Fibroblast of lung (primary cell): Measurements from ENCODE around the gene NAV3. TPM values are rescaled to one million over a fixed set of nuclear protein-coding genes. Genes with fewer than 3 reads are reported as not detected.

Source experiments
- DNase-seq, 2 donors: peaks; one replicate each; pipeline versions ENCODE4 v3.0.0 to v3.0.0-alpha.2; 2010; ENCODE audit warnings: low read depth in 2 of 2
- H2AFZ ChIP-seq: 2 replicates; pipeline ENCODE4 v1.5.1; 2012; ENCODE audit warnings: low read length, control low read depth, inconsistent platforms
- H3K27ac ChIP-seq: 2 replicates; pipeline ENCODE4 v1.5.1; 2011; ENCODE audit warnings: low read length, control low read depth; ENCODE audit not compliant: insufficient read depth
- H3K27me3 ChIP-seq: 2 replicates; pipeline ENCODE4 v1.5.1; 2011; ENCODE audit warnings: mild to moderate bottlenecking, low read length; ENCODE audit not compliant: control insufficient read depth, insufficient read depth
- H3K36me3 ChIP-seq: 2 replicates; pipeline ENCODE4 v1.5.1; 2011; ENCODE audit warnings: low read length; ENCODE audit not compliant: control insufficient read depth, insufficient read depth
- H3K4me1 ChIP-seq: 2 replicates; pipeline ENCODE4 v1.5.1; 2011; ENCODE audit warnings: low read length; ENCODE audit not compliant: control insufficient read depth, insufficient read depth; ENCODE audit errors: extremely low read depth
- H3K4me2 ChIP-seq: 2 replicates; pipeline ENCODE4 v1.5.1; 2011; ENCODE audit warnings: low read length, control low read depth; ENCODE audit not compliant: insufficient read depth; ENCODE audit errors: extremely low read depth
- H3K4me3 ChIP-seq, 4 experiments: fragments of 200-600 bp in 1 of 4; sonication (generic) in 1 of 4; replicated peaks in 1 of 4; 2 replicates each; pipeline ENCODE4 v1.5.1; 2011 to 2016; ENCODE audit warnings: low read length in 4 of 4, low read depth in 3 of 4, mild to moderate bottlenecking in 3 of 4, control low read depth in 2 of 4, inconsistent platforms in 1 of 4, mixed read lengths in 1 of 4; ENCODE audit not compliant: insufficient read depth in 1 of 4; ENCODE audit errors: control extremely low read depth in 1 of 4
- H3K79me2 ChIP-seq: 2 replicates; pipeline ENCODE4 v1.5.1; 2012; ENCODE audit warnings: mild to moderate bottlenecking, low read length, inconsistent platforms; ENCODE audit not compliant: control insufficient read depth, insufficient read depth
- H3K9ac ChIP-seq: 2 replicates; pipeline ENCODE4 v1.5.1; 2011; ENCODE audit warnings: mild to moderate bottlenecking, low read length, control low read depth; ENCODE audit not compliant: insufficient read depth
- H3K9me3 ChIP-seq: 2 replicates; pipeline ENCODE4 v1.5.1; 2012; ENCODE audit warnings: low read depth, low read length; ENCODE audit not compliant: control insufficient read depth, insufficient read depth
- H4K20me1 ChIP-seq: 2 replicates; pipeline ENCODE4 v1.5.1; 2011; ENCODE audit warnings: low read length; ENCODE audit not compliant: control insufficient read depth, insufficient read depth; ENCODE audit errors: extremely low read depth
- CTCF ChIP-seq, 2 donors: IDR thresholded peaks in 1 of 2; conservative IDR thresholded peaks in 1 of 2; 1 replicate in 1 of 2; 2 replicates in 1 of 2; pipeline ENCODE4 v1.5.1; 2011 to 2012; ENCODE audit warnings: low read length in 2 of 2, control low read depth in 1 of 2, inconsistent platforms in 1 of 2, low read depth in 1 of 2, mild to moderate bottlenecking in 1 of 2
- EZH2 ChIP-seq: IDR thresholded peaks from 2 replicates; pipeline ENCODE4 v1.5.1; 2012; ENCODE audit warnings: low read length, control low read depth, mild to moderate bottlenecking; ENCODE audit errors: missing control alignments
- polyA plus RNA-seq, 2 donors: library from polyadenylated mRNA; depleted of rRNA in 1 of 2; stranded (reverse) in 1 of 2; unstranded in 1 of 2; fragments of >200 nt; gene quantifications; 2 replicates each; pipeline ENCODE4 v1.2.1, GENCODE V29; 2011 to 2012; ENCODE audit warnings: missing spikeins in 1 of 2
- total RNA-seq: library from RNA; depleted of rRNA; stranded (reverse); fragments of >200 nt; gene quantifications from 2 replicates; pipeline ENCODE4 v1.2.1, GENCODE V29; 2014

The NAV3 gene
- total and polyA plus RNA-seq, 2 donors (not counting 1 experiment from before 2014, with no cell fraction given), result 30.8 to 60.6 TPM

DNA sequence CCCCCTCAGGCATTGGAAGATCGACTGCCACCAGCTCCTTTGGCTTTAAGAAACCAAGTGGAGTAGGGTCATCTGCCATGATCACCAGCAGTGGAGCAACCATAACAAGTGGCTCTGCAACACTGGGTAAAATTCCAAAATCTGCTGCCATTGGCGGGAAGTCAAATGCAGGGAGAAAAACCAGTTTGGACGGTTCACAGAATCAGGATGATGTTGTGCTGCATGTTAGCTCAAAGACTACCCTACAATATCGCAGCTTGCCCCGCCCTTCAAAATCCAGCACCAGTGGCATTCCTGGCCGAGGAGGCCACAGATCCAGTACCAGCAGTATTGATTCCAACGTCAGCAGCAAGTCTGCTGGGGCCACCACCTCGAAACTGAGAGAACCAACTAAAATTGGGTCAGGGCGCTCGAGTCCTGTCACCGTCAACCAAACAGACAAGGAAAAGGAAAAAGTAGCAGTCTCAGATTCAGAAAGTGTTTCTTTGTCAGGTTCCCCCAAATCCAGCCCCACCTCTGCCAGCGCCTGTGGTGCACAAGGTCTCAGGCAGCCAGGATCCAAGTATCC, 288.7 kb downstream of the NAV3 start:
- Histone ChIP-seq H3K4me1 (no peaks in the 10 kb centered on the region), H3K27ac (no peak overlapping the region), H3K9ac (no peak overlapping the region), H3K36me3 (peaks cover 3% of the 10 kb centered on the region), H3K79me2 (no peaks in the 10 kb centered on the region), H3K27me3 (no peaks in the 10 kb centered on the region), H4K20me1 (no peaks in the 10 kb centered on the region), H2AFZ (no peak overlapping the region), H3K4me2 (no peak overlapping the region), H3K9me3 (no peaks in the 10 kb centered on the region), H3K4me3 (no peak overlapping the region)
- DNase-seq, result no peak
- no peak for TF ChIP-seq CTCF (conservative IDR thresholded peaks at IDR 0.05 in 1 of 2, IDR thresholded peaks at IDR 0.05 in 1 of 2; ENCODE audit: low read depth in 1 of 2, low read length in 2 of 2)
- no peak for TF ChIP-seq EZH2

- Histone ChIP-seq H3K36me3 (peaks cover 3% of the 10 kb centered on the region), H3K4me3 (no peak overlapping the region), H3K9me3 (no peaks in the 10 kb centered on the region), H3K27ac (no peak overlapping the region), H3K4me1 (no peaks in the 10 kb centered on the region), H3K9ac (no peak overlapping the region), H2AFZ (no peak overlapping the region), H3K27me3 (no peaks in the 10 kb centered on the region), H4K20me1 (no peaks in the 10 kb centered on the region), H3K4me2 (no peak overlapping the region), H3K79me2 (no peaks in the 10 kb centered on the region)
- no peak for DNase-seq
- TF ChIP-seq CTCF (conservative IDR thresholded peaks at IDR 0.05 in 1 of 2, IDR thresholded peaks at IDR 0.05 in 1 of 2; ENCODE audit: low read depth in 1 of 2, low read length in 2 of 2) (no peak), EZH2 (no peak)
These were observed 289.6 kb downstream of the NAV3 start for GRCh38 chr12:78120306-78120705.

DNA sequence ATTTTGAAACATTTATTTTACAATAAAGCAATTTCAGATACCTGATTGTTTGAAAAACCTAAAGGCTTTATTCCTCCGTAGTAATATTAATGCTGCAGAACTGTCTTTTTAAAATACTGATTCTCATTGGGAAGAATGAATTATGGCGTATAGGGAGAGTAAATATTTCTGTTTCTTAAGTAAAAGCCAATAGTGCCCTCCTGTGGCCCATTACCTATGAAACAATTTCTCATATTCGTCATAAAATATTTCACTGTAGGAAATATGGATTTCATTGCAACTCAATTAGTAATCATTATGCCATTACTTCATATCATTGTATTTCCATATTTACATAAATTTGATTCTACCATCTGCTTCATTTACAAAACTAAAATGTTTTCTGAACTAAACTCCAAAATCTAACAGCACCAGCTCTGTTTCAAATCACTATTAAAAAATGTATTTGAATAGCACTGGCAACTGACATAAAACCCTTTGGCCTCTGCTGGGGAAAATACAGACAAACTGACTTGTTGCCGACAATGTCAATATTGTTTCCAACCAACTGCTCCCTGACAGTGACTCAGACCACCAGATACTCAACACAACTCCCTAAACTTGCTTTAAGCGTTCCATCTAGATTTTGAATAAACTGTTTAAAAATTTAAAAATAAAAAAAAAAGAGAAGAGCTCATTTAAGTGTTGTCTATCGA, 290.3 kb downstream of the NAV3 start:
- Histone ChIP-seq H2AFZ (no peak overlapping the region), H3K9me3 (no peaks in the 10 kb centered on the region), H3K27ac (peak overlapping the region; percentile 20), H3K4me1 (no peaks in the 10 kb centered on the region), H4K20me1 (no peaks in the 10 kb centered on the region), H3K9ac (no peak overlapping the region), H3K4me2 (no peak overlapping the region), H3K4me3 (no peak overlapping the region), H3K79me2 (no peaks in the 10 kb centered on the region), H3K36me3 (peaks cover 3% of the 10 kb centered on the region), H3K27me3 (no peaks in the 10 kb centered on the region)
- TF ChIP-seq EZH2, result no peak
- peak; percentile 2 to 37 for TF ChIP-seq CTCF (conservative IDR thresholded peaks at IDR 0.05 in 1 of 2, IDR thresholded peaks at IDR 0.05 in 1 of 2; ENCODE audit: low read depth in 1 of 2, low read length in 2 of 2)
- DNase-seq, result peak; percentile 26 to 82
